IMR-90 (cell line): ENCODE measurements around the gene ACTL6B. TPM values are rescaled to one million over a fixed set of nuclear protein-coding genes. Genes with fewer than 3 reads are reported as not detected.

Source experiments
- ATAC-seq: fragments of 200-7000 bp; cut with Tn5 transposase; 2 replicates; pipeline ENCODE4 v1.9.1; 2020; ENCODE audit warnings: low read depth, mild to moderate bottlenecking, moderate library complexity
- BruUV-seq: library from RNA; stranded (reverse); fragments of 400-500 nt; replicated peaks from 2 replicates; lab custom pipeline; 2021; lab: Mats Ljungman, UMichigan
- CTCF ChIA-PET: fragments of 300-600 bp; formaldehyde crosslinking; extraction: SDS; loops from one replicate; lab custom pipeline; 2021; ENCODE audit warnings: antibody characterized with exemption; lab: Yijun Ruan, JAX
- POLR2A ChIA-PET: fragments of 300-600 bp; sonication (Branson Sonifier 250); formaldehyde crosslinking; loops from one replicate; lab custom pipeline; 2022; ENCODE audit warnings: antibody characterized with exemption; ENCODE audit not compliant: unreplicated experiment; lab: Charles Lee
- DNase-seq: peaks from one replicate; pipeline ENCODE4 v3.0.0; 2013
- H2AFZ ChIP-seq: replicated peaks from 2 replicates; pipeline ENCODE3; 2013; ENCODE audit warnings: low read length, mild to moderate bottlenecking; ENCODE audit not compliant: poor library complexity
- H2AK5ac ChIP-seq: 2 replicates; pipeline ENCODE4 v1.6.1; 2013; ENCODE audit warnings: low read depth, low read length, inconsistent platforms
- H2AK9ac ChIP-seq: replicated peaks from 2 replicates; pipeline ENCODE3; 2013; ENCODE audit warnings: mild to moderate bottlenecking, low read depth, low read length, moderate library complexity; ENCODE audit not compliant: poor library complexity
- H2BK120ac ChIP-seq: 2 replicates; pipeline ENCODE4 v1.6.1; 2013; ENCODE audit warnings: low read depth, low read length, inconsistent platforms
- H2BK15ac ChIP-seq: 3 replicates; pipeline ENCODE4 v1.6.1; 2013; ENCODE audit warnings: low read depth, low read length, inconsistent platforms
- H2BK20ac ChIP-seq: 2 replicates; pipeline ENCODE4 v1.6.1; 2013; ENCODE audit warnings: low read depth, mild to moderate bottlenecking, inconsistent platforms, low read length, moderate library complexity
- H2BK5ac ChIP-seq: 2 replicates; pipeline ENCODE4 v1.6.1; 2013; ENCODE audit warnings: mild to moderate bottlenecking, low read depth, low read length, inconsistent platforms; ENCODE audit not compliant: poor library complexity, severe bottlenecking
- H3K14ac ChIP-seq: replicated peaks from 2 replicates; pipeline ENCODE4 v1.6.1; 2013; ENCODE audit warnings: low read depth, low read length, inconsistent platforms
- H3K18ac ChIP-seq: 2 replicates; pipeline ENCODE4 v1.6.1; 2013; ENCODE audit warnings: low read depth, low read length, control low read depth
- H3K23ac ChIP-seq: 2 replicates; pipeline ENCODE4 v1.6.1; 2013; ENCODE audit warnings: low read depth, low read length, inconsistent platforms
- H3K27ac ChIP-seq: 2 replicates; pipeline ENCODE4 v1.5.1; 2013; ENCODE audit warnings: mild to moderate bottlenecking, control low read depth, low read length; ENCODE audit not compliant: insufficient read depth
- H3K27me3 ChIP-seq: 2 replicates; pipeline ENCODE4 v1.6.1; 2013; ENCODE audit warnings: low read length; ENCODE audit not compliant: control insufficient read depth, insufficient read depth
- H3K36me3 ChIP-seq: 2 replicates; pipeline ENCODE4 v1.6.1; 2013; ENCODE audit warnings: low read length, mixed read lengths; ENCODE audit not compliant: control insufficient read depth, insufficient read depth
- H3K4ac ChIP-seq: 2 replicates; pipeline ENCODE4 v1.6.1; 2013; ENCODE audit warnings: low read depth, low read length, inconsistent platforms
- H3K4me1 ChIP-seq: 2 replicates; pipeline ENCODE4 v1.6.1; 2013; ENCODE audit warnings: low read length, mixed read lengths; ENCODE audit not compliant: control insufficient read depth, insufficient read depth
- H3K4me2 ChIP-seq: 2 replicates; pipeline ENCODE4 v1.6.1; 2013; ENCODE audit warnings: low read depth, mild to moderate bottlenecking, control low read depth, low read length, moderate library complexity
- H3K4me3 ChIP-seq: 2 replicates; pipeline ENCODE4 v1.5.1; 2013; ENCODE audit warnings: low read depth, mild to moderate bottlenecking, control low read depth, low read length, moderate library complexity; ENCODE audit not compliant: insufficient read depth
- H3K56ac ChIP-seq: 2 replicates; pipeline ENCODE4 v1.6.1; 2013; ENCODE audit warnings: low read length, inconsistent platforms; ENCODE audit not compliant: insufficient read depth; ENCODE audit errors: extremely low read depth
- H3K79me1 ChIP-seq, 2 experiments: 2 replicates each; pipeline ENCODE4 v1.6.1; 2013; ENCODE audit warnings: low read length in 2 of 2, inconsistent platforms in 1 of 2, low read depth in 1 of 2
- H3K9ac ChIP-seq: 2 replicates; pipeline ENCODE4 v1.6.1; 2013; ENCODE audit warnings: low read depth, low read length, control low read depth
- H3K9me1 ChIP-seq: 2 replicates; pipeline ENCODE4 v1.6.1; 2013; ENCODE audit warnings: low read length, inconsistent platforms; ENCODE audit not compliant: insufficient read depth
- H3K9me3 ChIP-seq: 2 replicates; pipeline ENCODE4 v1.6.1; 2013; ENCODE audit warnings: low read length; ENCODE audit not compliant: control insufficient read depth, insufficient read depth
- H4K20me1 ChIP-seq: 2 replicates; pipeline ENCODE4 v1.6.1; 2013; ENCODE audit warnings: low read length, inconsistent platforms; ENCODE audit not compliant: insufficient read depth
- H4K5ac ChIP-seq: 2 replicates; pipeline ENCODE4 v1.6.1; 2013; ENCODE audit warnings: mild to moderate bottlenecking, low read depth, low read length, control low read depth
- H4K8ac ChIP-seq, 2 experiments: 2 replicates each; pipeline ENCODE4 v1.6.1; 2013; ENCODE audit warnings: low read depth in 2 of 2, low read length in 2 of 2, control low read depth in 1 of 2, inconsistent platforms in 1 of 2
- H4K91ac ChIP-seq: 2 replicates; pipeline ENCODE4 v1.6.1; 2013; ENCODE audit warnings: low read depth, low read length, inconsistent platforms; ENCODE audit not compliant: insufficient read depth
- BHLHE40 ChIP-seq: fragments of 150-350 bp; IDR thresholded peaks from 2 replicates; pipeline ENCODE4 v1.6.1; 2016; ENCODE audit warnings: mild to moderate bottlenecking, low read depth, low read length
- CEBPB ChIP-seq: IDR thresholded peaks from 2 replicates; pipeline ENCODE4 v1.6.1; 2012; ENCODE audit warnings: low read depth, low read length, improper control_type of control experiment
- FOS ChIP-seq: fragments of 150-350 bp; IDR thresholded peaks from 2 replicates; pipeline ENCODE4 v1.6.1; 2016; ENCODE audit warnings: low read depth, low read length
- MXI1 ChIP-seq: IDR thresholded peaks from 2 replicates; pipeline ENCODE4 v1.6.1; 2012; ENCODE audit warnings: low read depth, mild to moderate bottlenecking, low read length, moderate library complexity, borderline replicate concordance
- NFE2L2 ChIP-seq: fragments of 150-350 bp; IDR thresholded peaks from 2 replicates; pipeline ENCODE4 v1.6.1; 2016; ENCODE audit warnings: low read depth, mild to moderate bottlenecking, low read length
- POLR2A ChIP-seq: IDR thresholded peaks from 2 replicates; pipeline ENCODE4 v1.6.1; 2012; ENCODE audit warnings: mild to moderate bottlenecking, low read depth, low read length
- RAD21 ChIP-seq: IDR thresholded peaks from 2 replicates; pipeline ENCODE4 v1.6.1; 2012; ENCODE audit warnings: low read length, improper control_type of control experiment
- RFX5 ChIP-seq: IDR thresholded peaks from 2 replicates; pipeline ENCODE4 v1.8.0; 2012; ENCODE audit warnings: low read depth, mild to moderate bottlenecking, low read length, moderate library complexity
- USF2 ChIP-seq: fragments of 150-350 bp; IDR thresholded peaks from 2 replicates; pipeline ENCODE4 v1.6.1; 2017; ENCODE audit warnings: mild to moderate bottlenecking, antibody characterized with exemption, low read length, low read depth
- whole genome bisulfite sequencing, 2 experiments: methylation state at CpG; one replicate each; pipeline versions ENCODE4 v1.1.5 to v1.1.7; 2013; ENCODE audit warnings: missing lambda C conversion rate in 2 of 2; ENCODE audit not compliant: insufficient read length in 1 of 2; ENCODE audit errors: extremely low coverage in 2 of 2; 5-methylcytosine and 5-hydroxymethylcytosine counted together
- dilution Hi-C: fragments of 300-500 bp; cut with HindIII; formaldehyde crosslinking; loops from one replicate; pipeline ENCODE4 v1.14.3; 2018; ENCODE audit warnings: low sequenced_read_pairs; ENCODE audit not compliant: unreplicated experiment
- in situ Hi-C: fragments of 300-500 bp; cut with MboI; formaldehyde crosslinking; loops from 3 replicates; pipeline ENCODE4 v1.14.3; 2019; ENCODE audit warnings: low sequenced_read_pairs, inconsistent platforms, mixed read lengths
- intact Hi-C: fragments of 100-400 bp; cut with micrococcal nuclease; formaldehyde crosslinking; loops from 2 replicates; pipeline ENCODE4 v1.10.0; 2022
- polyA plus RNA-seq, 3 experiments: library from polyadenylated mRNA; depleted of rRNA; stranded (reverse); fragments of >200 nt; gene quantifications; 2 replicates each; pipeline ENCODE4 v1.2.3, GENCODE V29; 2012; ENCODE audit warnings: low replicate concordance in 1 of 3
- total RNA-seq: library from RNA; depleted of rRNA; stranded (reverse); fragments of >200 nt; gene quantifications from 2 replicates; pipeline ENCODE4 v1.2.3, GENCODE V29; 2012

Gene ACTL6B
- total and polyA plus RNA-seq, 2 of the 4 experiments (the other 2 are of a cell fraction), result not detected

DNA sequence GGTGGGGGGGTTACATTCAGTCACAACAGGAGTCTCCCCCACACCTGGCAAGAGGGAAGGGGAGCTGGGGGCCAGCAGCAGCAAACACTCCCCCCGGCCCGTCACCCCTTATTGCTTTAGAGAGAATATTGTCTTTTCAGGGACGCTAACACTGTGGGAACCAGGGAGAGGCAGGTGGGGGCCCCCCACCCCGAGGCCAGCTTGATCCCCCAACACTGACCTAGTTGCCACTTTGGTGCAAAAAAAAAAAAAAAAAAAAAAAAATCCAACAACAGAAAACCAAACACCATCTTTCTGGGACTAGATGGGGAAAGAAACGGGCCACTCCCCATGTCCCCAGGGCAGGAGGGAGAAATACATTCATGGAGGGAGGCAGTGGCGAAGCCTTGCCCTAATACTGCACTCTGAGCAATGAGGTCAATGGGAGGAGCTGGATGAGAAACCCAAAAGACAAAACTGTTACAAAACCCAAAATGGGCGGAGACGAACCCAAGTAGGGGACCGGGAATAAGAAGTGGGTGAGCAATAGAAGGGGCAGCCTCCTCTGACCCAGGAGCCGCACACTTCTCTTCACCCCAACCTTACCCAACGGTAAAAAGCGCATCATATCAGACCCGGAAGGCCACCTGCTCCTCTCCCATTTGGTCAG, 23.8 kb upstream of the ACTL6B start:
- H3K4me1 ChIP-seq, result peaks cover 9% of the 10 kb centered on the region
- TSS peak; percentile 56 for BruUV-seq
- peaks cover 77% of the 10 kb centered on the region for H3K36me3 ChIP-seq
- no peak overlapping the region for H4K8ac ChIP-seq
- no peaks in the 10 kb centered on the region for H3K27me3 ChIP-seq
- no peak overlapping the region for H3K18ac ChIP-seq
- H2BK5ac ChIP-seq, result no peak overlapping the region
- H3K4ac ChIP-seq, result no peak overlapping the region
- peaks cover 54% of the 10 kb centered on the region for H4K20me1 ChIP-seq
- H2BK15ac ChIP-seq, result no peak overlapping the region
- intact Hi-C loops (no loop called here), in situ Hi-C loops (loop anchor here (10.0 kb wide), 1 partner anchor 205 kb away; the partner anchor contains the start of gene TSC22D4), dilution Hi-C loops (no loop called here)
- H2BK120ac ChIP-seq, result no peak overlapping the region
- no peak overlapping the region for H2AFZ ChIP-seq
- H2AK5ac ChIP-seq, result no peak overlapping the region
- H3K9ac ChIP-seq, result no peak overlapping the region
- ATAC-seq, result no peak
- H3K4me3 ChIP-seq, result no peak overlapping the region
- no peak overlapping the region for H3K56ac ChIP-seq
- H3K14ac ChIP-seq, result no peak overlapping the region
- H3K9me1 ChIP-seq, result no peaks in the 10 kb centered on the region
- peaks cover 13 to 52% of the 10 kb centered on the region in 2 experiments for H3K79me1 ChIP-seq
- no peak for TF ChIP-seq MXI1
- no peak for TF ChIP-seq BHLHE40
- TF ChIP-seq CEBPB, result no peak
- TF ChIP-seq FOS, result no peak
- TF ChIP-seq USF2, result no peak
- no peak for TF ChIP-seq RAD21
- TF ChIP-seq NFE2L2, result no peak
- TF ChIP-seq RFX5, result no peak
- no peak for TF ChIP-seq POLR2A
- CTCF ChIA-PET, result no interaction called here
- H2BK20ac ChIP-seq, result no peak overlapping the region
- H3K4me2 ChIP-seq, result no peak overlapping the region
- no peak for DNase-seq
- no peaks in the 10 kb centered on the region for H3K9me3 ChIP-seq
- no peak overlapping the region for H4K5ac ChIP-seq
- no peak overlapping the region for H3K27ac ChIP-seq
- POLR2A ChIA-PET, result interaction anchor here (1.1 kb wide), 1 partner anchor 13 kb away, joined by 5 read pairs; the partner anchor contains the start of gene GIGYF1
- no peak overlapping the region for H4K91ac ChIP-seq
- H2AK9ac ChIP-seq, result peak overlapping the region; percentile 15
- 94% methylated on average over 3 of the region's 13 CpGs; no CpG with 5 or more reads in 1 of the 2 experiments for WGBS, 2 experiments
- H3K23ac ChIP-seq, result no peak overlapping the region
